Vagina (tissue), 2 donors: Measurements from ENCODE around the gene FLYWCH1. TPM values are rescaled to one million over a fixed set of nuclear protein-coding genes. Genes with fewer than 3 reads are reported as not detected.

Experiments used
- DNase-seq, 2 donors: peaks; one replicate each; pipeline ENCODE4 v3.0.0-alpha.2; 2017; ENCODE audit errors: extremely low spot score in 2 of 2
- H3K27ac ChIP-seq: fragments of 200-600 bp; sonication (generic); one replicate; pipeline ENCODE4 v1.5.1; 2019
- H3K27me3 ChIP-seq: fragments of 200-600 bp; sonication (generic); one replicate; pipeline ENCODE4 v1.5.1; 2019
- H3K36me3 ChIP-seq, 2 donors: fragments of 200-600 bp; sonication (generic); one replicate each; pipeline ENCODE4 v1.5.1; 2017 to 2019
- H3K4me1 ChIP-seq: fragments of 200-600 bp; sonication (generic); one replicate; pipeline ENCODE4 v1.5.1; 2019
- H3K4me3 ChIP-seq, 2 donors: fragments of 200-600 bp; sonication (generic); 1 replicate in 1 of 2; 2 replicates in 1 of 2; pipeline ENCODE4 v1.5.1; 2016 to 2019
- H3K9me3 ChIP-seq: fragments of 200-600 bp; sonication (generic); one replicate; pipeline ENCODE4 v1.5.1; 2019
- POLR2A ChIP-seq, 2 donors: fragments of 450-650 bp; IDR thresholded peaks; one replicate each; pipeline ENCODE4 v1.6.1; 2017; ENCODE audit warnings: antibody characterized with exemption in 2 of 2, mild to moderate bottlenecking in 2 of 2, moderate library complexity in 2 of 2
- POLR2AphosphoS5 ChIP-seq, 2 donors: sonication (generic); formaldehyde crosslinking; IDR thresholded peaks; one replicate each; pipeline ENCODE4 v1.9.0; 2017; ENCODE audit warnings: antibody characterized with exemption in 2 of 2, mild to moderate bottlenecking in 2 of 2, low read depth in 1 of 2; ENCODE audit not compliant: insufficient read depth in 1 of 2
- intact Hi-C: fragments of 100-400 bp; cut with DNase I; formaldehyde crosslinking; loops from one replicate; pipeline ENCODE4 v1.15.1; 2023
- total RNA-seq: library from RNA; depleted of rRNA; stranded (reverse); fragments of >200 nt; gene quantifications from one replicate; pipeline ENCODE4 v1.2.3, GENCODE V29; 2016
- TF ChIP-seq, protein P1 (sequence below), 3 experiments: fragments of 450-650 bp in 2 of 3; fragments of 200-600 bp in 1 of 3; sonication (generic) in 1 of 3; IDR thresholded peaks; one replicate each; pipeline ENCODE4 v1.5.1; 2017 to 2019; ENCODE audit warnings: antibody characterized with exemption in 3 of 3, mild to moderate bottlenecking in 2 of 3, moderate library complexity in 2 of 3

Gene FLYWCH1
- total RNA-seq, 1 donor from 2014 or later: 32.9 TPM

DNA sequence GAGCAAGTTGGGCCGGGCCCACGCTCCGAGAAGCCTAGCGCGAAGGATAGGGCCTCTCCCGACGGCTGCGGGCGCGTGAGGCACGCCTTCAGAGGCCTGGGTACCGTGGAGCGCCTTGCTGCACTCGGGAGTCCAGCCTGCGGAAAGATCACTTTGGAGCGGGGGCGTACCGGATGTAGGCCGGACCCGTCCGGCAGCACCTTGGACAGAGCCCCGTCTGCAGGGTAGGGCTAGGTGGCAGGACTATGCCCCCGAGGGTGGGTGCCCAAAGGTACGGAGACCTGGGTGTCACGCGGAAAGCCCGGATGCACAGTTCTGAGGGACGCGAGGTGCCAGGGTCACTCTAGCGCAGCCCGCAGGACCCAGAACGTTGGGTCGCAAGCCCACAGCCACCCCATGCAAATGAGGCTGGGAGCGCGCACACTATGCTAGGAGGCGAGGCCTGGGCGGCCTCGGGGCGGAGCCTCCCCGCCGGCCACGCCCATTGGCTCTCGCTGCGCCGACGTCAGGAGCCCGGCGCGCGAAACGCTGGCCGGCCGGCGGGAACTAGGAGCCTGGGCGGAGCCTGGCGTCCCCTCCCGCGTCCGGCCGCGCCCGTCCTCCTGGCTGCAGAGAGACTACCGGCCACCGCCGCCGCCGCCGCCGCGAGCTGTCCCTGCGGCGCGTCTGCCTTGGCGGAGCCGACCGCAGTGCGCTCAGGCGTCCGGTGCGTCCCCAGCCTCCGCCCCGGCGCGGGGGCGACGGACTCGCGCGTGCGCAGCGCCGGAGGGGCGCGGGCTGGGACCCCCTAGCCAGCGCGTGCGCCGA lies 57.2 kb downstream of the FLYWCH1 start, which contains the start of gene PAQR4:
TSS of gene PAQR4 (plus strand) at position 611 of the 807 bp plus-strand sequence. CDS start 327 bp downstream, outside the sequence.
- H3K27ac ChIP-seq: no peak within 1 kb of the TSS
- H3K27me3 ChIP-seq: peaks cover 12% of the 10 kb centered on the region

GRCh38 chr16:2969545-2970521 lies 58.1 kb downstream of the FLYWCH1 start:
- Histone ChIP-seq H3K4me3 (peak overlapping the region; percentile 56 to 67), H3K27me3 (peaks cover 12% of the 10 kb centered on the region), H3K9me3 (no peaks in the 10 kb centered on the region), H3K4me1 (peaks cover 41% of the 10 kb centered on the region), H3K36me3 (no peaks in the 10 kb centered on the region), H3K27ac (no peak overlapping the region)
- intact Hi-C loops: no loop called here
- DNase-seq: no peak
- no peak for TF ChIP-seq POLR2A (IDR thresholded peaks at IDR 0.05)
- TF ChIP-seq POLR2AphosphoS5 (IDR thresholded peaks at IDR 0.05; ENCODE audit: insufficient read depth in 1 of 2, low read depth in 1 of 2): no peak
- TF ChIP-seq, protein P1, sequence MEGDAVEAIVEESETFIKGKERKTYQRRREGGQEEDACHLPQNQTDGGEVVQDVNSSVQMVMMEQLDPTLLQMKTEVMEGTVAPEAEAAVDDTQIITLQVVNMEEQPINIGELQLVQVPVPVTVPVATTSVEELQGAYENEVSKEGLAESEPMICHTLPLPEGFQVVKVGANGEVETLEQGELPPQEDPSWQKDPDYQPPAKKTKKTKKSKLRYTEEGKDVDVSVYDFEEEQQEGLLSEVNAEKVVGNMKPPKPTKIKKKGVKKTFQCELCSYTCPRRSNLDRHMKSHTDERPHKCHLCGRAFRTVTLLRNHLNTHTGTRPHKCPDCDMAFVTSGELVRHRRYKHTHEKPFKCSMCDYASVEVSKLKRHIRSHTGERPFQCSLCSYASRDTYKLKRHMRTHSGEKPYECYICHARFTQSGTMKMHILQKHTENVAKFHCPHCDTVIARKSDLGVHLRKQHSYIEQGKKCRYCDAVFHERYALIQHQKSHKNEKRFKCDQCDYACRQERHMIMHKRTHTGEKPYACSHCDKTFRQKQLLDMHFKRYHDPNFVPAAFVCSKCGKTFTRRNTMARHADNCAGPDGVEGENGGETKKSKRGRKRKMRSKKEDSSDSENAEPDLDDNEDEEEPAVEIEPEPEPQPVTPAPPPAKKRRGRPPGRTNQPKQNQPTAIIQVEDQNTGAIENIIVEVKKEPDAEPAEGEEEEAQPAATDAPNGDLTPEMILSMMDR (IDR thresholded peaks at IDR 0.05): no peak

More for the DNA sequence above, 57.2 kb downstream of the FLYWCH1 start, which contains the start of gene PAQR4:
- no peak for TF ChIP-seq POLR2A (IDR thresholded peaks at IDR 0.05)
- TF ChIP-seq, protein P1 (IDR thresholded peaks at IDR 0.05): no peak
- no peak for TF ChIP-seq POLR2AphosphoS5 (IDR thresholded peaks at IDR 0.05; ENCODE audit: insufficient read depth in 1 of 2, low read depth in 1 of 2)
- no peaks in the 10 kb centered on the region for H3K9me3 ChIP-seq
- DNase-seq: no peak
- H3K36me3 ChIP-seq: no peaks in the 10 kb centered on the region
- peak within 1 kb of the TSS; percentile 56 to 67 for H3K4me3 ChIP-seq
- intact Hi-C loops: no loop called here
- peaks cover 50% of the 10 kb centered on the region for H3K4me1 ChIP-seq

GRCh38 chr16:2970563-2970962 lies 58.8 kb downstream of the FLYWCH1 start:
- no peak for DNase-seq
- Histone ChIP-seq H3K36me3 (no peaks in the 10 kb centered on the region), H3K27me3 (peaks cover 12% of the 10 kb centered on the region), H3K27ac (no peak overlapping the region), H3K4me3 (peak overlapping the region in 1 of 2 donors; percentile 56), H3K4me1 (peaks cover 34% of the 10 kb centered on the region), H3K9me3 (no peaks in the 10 kb centered on the region)
- TF ChIP-seq, protein P1 (IDR thresholded peaks at IDR 0.05): no peak
- TF ChIP-seq POLR2AphosphoS5 (IDR thresholded peaks at IDR 0.05; ENCODE audit: insufficient read depth in 1 of 2, low read depth in 1 of 2): no peak
- no peak for TF ChIP-seq POLR2A (IDR thresholded peaks at IDR 0.05)
- intact Hi-C loops: no loop called here

DNA sequence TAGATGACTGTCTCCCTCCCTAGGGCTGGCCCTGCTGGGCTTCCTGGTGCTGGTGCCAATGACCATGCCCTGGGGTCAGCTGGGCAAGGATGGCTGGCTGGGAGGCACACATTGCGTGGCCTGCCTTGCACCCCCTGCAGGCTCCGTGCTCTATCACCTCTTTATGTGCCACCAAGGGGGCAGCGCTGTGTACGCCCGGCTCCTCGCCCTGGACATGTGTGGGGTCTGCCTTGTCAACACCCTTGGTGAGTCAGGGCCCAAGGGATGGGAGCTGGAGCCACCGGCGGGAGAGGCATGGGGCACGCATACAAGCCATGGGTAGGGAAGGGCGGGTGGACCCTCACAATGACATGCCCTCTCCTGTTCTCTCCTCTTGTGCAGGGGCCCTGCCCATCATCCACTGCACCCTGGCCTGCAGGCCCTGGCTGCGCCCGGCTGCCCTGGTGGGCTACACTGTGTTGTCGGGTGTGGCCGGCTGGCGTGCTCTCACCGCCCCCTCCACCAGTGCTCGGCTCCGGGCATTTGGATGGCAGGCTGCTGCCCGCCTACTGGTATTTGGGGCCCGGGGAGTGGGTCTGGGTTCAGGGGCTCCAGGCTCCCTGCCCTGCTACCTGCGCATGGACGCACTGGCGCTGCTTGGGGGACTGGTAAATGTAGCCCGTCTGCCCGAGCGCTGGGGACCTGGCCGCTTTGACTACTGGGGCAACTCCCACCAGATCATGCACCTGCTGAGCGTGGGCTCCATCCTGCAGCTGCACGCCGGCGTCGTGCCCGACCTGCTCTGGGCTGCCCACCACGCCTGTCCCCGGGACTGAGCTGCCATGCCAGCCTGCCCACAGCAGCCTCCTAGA lies 59.6 kb downstream of the FLYWCH1 start:
- DNase-seq: no peak
- Histone ChIP-seq H3K4me1 (peaks cover 31% of the 10 kb centered on the region), H3K9me3 (no peaks in the 10 kb centered on the region), H3K27ac (no peak overlapping the region), H3K27me3 (peaks cover 12% of the 10 kb centered on the region), H3K36me3 (no peaks in the 10 kb centered on the region), H3K4me3 (no peak overlapping the region)
- intact Hi-C loops: no loop called here
- no peak for TF ChIP-seq POLR2AphosphoS5 (IDR thresholded peaks at IDR 0.05; ENCODE audit: insufficient read depth in 1 of 2, low read depth in 1 of 2)
- TF ChIP-seq POLR2A (IDR thresholded peaks at IDR 0.05): no peak
- TF ChIP-seq, protein P1 (IDR thresholded peaks at IDR 0.05): no peak
